Neural cell (in vitro differentiated cells): ENCODE data around the gene EIF3B. TPM values are rescaled to one million over a fixed set of nuclear protein-coding genes. Genes with fewer than 3 reads are reported as not detected.

Experiments used
- H2AFZ ChIP-seq: fragments of 200-600, 300-800 bp; sonication (generic), shearing (Covaris generic); 2 replicates; pipeline ENCODE4 v1.6.0; 2014; ENCODE audit warnings: low read depth, mild to moderate bottlenecking, antibody characterized with exemption, low read length, moderate library complexity
- H3F3A ChIP-seq: fragments of 200-600 bp; shearing (Covaris generic); 2 replicates; pipeline ENCODE4 v1.6.1; 2016; ENCODE audit warnings: mild to moderate bottlenecking, moderate library complexity, mixed read lengths, antibody characterized with exemption, low read length; ENCODE audit not compliant: insufficient read depth, poor library complexity, severe bottlenecking
- H3K27ac ChIP-seq: fragments of 200-600, 300-800 bp; sonication (generic), shearing (Covaris generic); 2 replicates; pipeline ENCODE4 v1.5.1; 2014; ENCODE audit warnings: mild to moderate bottlenecking, low read length, moderate library complexity
- H3K27me3 ChIP-seq: fragments of 300-800, 200-600 bp; sonication (generic), shearing (Covaris generic); 2 replicates; pipeline ENCODE4 v1.6.0; 2014; ENCODE audit warnings: mild to moderate bottlenecking, low read depth, low read length, moderate library complexity; ENCODE audit not compliant: insufficient read depth
- H3K36me3 ChIP-seq: fragments of 300-800, 200-600 bp; sonication (generic), shearing (Covaris generic); 2 replicates; pipeline ENCODE4 v1.5.1; 2014; ENCODE audit warnings: mild to moderate bottlenecking, antibody characterized with exemption, low read length, moderate library complexity; ENCODE audit not compliant: insufficient read depth
- H3K4me2 ChIP-seq: fragments of 300-800, 200-600 bp; sonication (generic), shearing (Covaris generic); 2 replicates; pipeline ENCODE4 v1.6.0; 2014; ENCODE audit warnings: mild to moderate bottlenecking, low read length
- H3K4me3 ChIP-seq: fragments of 300-800, 200-600 bp; sonication (generic), shearing (Covaris generic); 2 replicates; pipeline ENCODE4 v1.5.1; 2014; ENCODE audit warnings: mild to moderate bottlenecking, low read length, moderate library complexity
- H3K79me2 ChIP-seq: fragments of 200-600 bp; shearing (Covaris generic); replicated peaks from 2 replicates; pipeline ENCODE4 v1.6.0; 2014; ENCODE audit warnings: mild to moderate bottlenecking, low read length, moderate library complexity; ENCODE audit not compliant: insufficient read depth
- H3K9ac ChIP-seq: fragments of 300-800, 200-600 bp; sonication (generic), shearing (Covaris generic); 2 replicates; pipeline ENCODE4 v1.6.1; 2016; ENCODE audit warnings: mild to moderate bottlenecking, low read length, mixed read lengths
- H3K9me2 ChIP-seq: fragments of 200-600 bp; shearing (Covaris generic); 2 replicates; pipeline ENCODE4 v1.6.1; 2016; ENCODE audit warnings: mild to moderate bottlenecking, low read length, mixed read lengths; ENCODE audit not compliant: insufficient read depth
- H3K9me3 ChIP-seq: fragments of 200-600, 300-800 bp; sonication (generic), shearing (Covaris generic); 2 replicates; pipeline ENCODE4 v1.6.1; 2016; ENCODE audit warnings: mild to moderate bottlenecking, mixed run types, low read length, moderate library complexity, mixed read lengths
- H4K20me1 ChIP-seq: fragments of 200-600 bp; shearing (Covaris generic); 2 replicates; pipeline ENCODE4 v1.6.1; 2016; ENCODE audit warnings: mild to moderate bottlenecking, mixed run types; ENCODE audit not compliant: insufficient read depth
- EP300 ChIP-seq: fragments of 450-650 bp; conservative IDR thresholded peaks from 2 replicates; pipeline ENCODE4 v1.6.1; 2014; ENCODE audit warnings: antibody characterized with exemption, mild to moderate bottlenecking, moderate library complexity; ENCODE audit not compliant: poor library complexity, severe bottlenecking
- EZH2 ChIP-seq: fragments of 200-600, 300-800 bp; shearing (Covaris generic), sonication (generic); IDR thresholded peaks from 2 replicates; pipeline ENCODE4 v1.6.1; 2014; ENCODE audit warnings: antibody characterized with exemption, low read length, borderline replicate concordance, mild to moderate bottlenecking; ENCODE audit not compliant: insufficient read depth, poor library complexity, severe bottlenecking
- MXI1 ChIP-seq: fragments of 450-650 bp; conservative IDR thresholded peaks from 2 replicates; pipeline ENCODE4 v1.6.1; 2014; ENCODE audit warnings: antibody characterized with exemption, mild to moderate bottlenecking; ENCODE audit not compliant: poor library complexity, severe bottlenecking
- POLR2AphosphoS5 ChIP-seq: IDR thresholded peaks from 2 replicates; pipeline ENCODE4 v1.6.1; 2012
- RAD21 ChIP-seq: fragments of 450-650 bp; conservative IDR thresholded peaks from 2 replicates; pipeline ENCODE4 v1.6.1; 2014; ENCODE audit warnings: antibody characterized with exemption, mild to moderate bottlenecking, moderate library complexity
- SMC3 ChIP-seq: fragments of 450-650 bp; conservative IDR thresholded peaks from 2 replicates; pipeline ENCODE4 v1.6.1; 2014; ENCODE audit warnings: antibody characterized with exemption, mild to moderate bottlenecking, moderate library complexity; ENCODE audit not compliant: poor library complexity
- TAF1 ChIP-seq: IDR thresholded peaks from 2 replicates; pipeline ENCODE4 v1.6.1; 2012; ENCODE audit warnings: low read depth
- polyA plus RNA-seq: library from polyadenylated mRNA; depleted of rRNA; stranded (reverse); fragments of >200 nt; gene quantifications from 2 replicates; pipeline ENCODE4 v1.2.3, GENCODE V29; 2014
- TF ChIP-seq, protein P1 (sequence below): IDR thresholded peaks from 2 replicates; pipeline ENCODE4 v1.6.1; 2012; ENCODE audit warnings: borderline replicate concordance
- TF ChIP-seq, protein P2 (sequence below): fragments of 450-650 bp; IDR thresholded peaks from 2 replicates; pipeline ENCODE4 v1.5.1; 2014; ENCODE audit warnings: antibody characterized with exemption, mild to moderate bottlenecking, moderate library complexity; ENCODE audit not compliant: poor library complexity, severe bottlenecking

Gene EIF3B
- polyA plus RNA-seq, 1 donor from 2014 or later = 65.1 TPM

DNA sequence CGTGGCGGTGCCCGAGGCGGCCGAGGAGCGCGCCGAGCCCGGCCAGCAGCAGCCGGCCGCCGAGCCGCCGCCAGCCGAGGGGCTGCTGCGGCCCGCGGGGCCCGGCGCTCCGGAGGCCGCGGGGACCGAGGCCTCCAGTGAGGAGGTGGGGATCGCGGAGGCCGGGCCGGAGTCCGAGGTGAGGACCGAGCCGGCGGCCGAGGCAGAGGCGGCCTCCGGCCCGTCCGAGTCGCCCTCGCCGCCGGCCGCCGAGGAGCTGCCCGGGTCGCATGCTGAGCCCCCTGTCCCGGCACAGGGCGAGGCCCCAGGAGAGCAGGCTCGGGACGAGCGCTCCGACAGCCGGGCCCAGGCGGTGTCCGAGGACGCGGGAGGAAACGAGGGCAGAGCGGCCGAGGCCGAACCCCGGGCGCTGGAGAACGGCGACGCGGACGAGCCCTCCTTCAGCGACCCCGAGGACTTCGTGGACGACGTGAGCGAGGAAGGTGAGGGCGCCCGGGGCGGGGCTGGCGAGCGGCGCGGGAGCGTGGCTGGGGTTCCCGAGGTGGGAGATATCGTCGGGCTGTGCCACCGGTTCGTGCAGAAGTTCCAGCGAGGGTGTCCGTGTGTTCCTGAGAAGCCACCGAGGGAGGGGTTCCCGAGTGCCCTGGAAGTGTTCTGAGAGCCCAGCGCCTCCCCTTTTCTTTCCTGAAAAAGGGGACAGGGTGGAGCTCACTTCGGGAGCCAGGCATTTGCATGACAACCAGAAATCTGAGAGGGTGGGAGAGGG is 495 bp downstream of the EIF3B start:
- Histone ChIP-seq H3K27ac (peak overlapping the region; percentile 37), H4K20me1 (no peaks in the 10 kb centered on the region)

DNA sequence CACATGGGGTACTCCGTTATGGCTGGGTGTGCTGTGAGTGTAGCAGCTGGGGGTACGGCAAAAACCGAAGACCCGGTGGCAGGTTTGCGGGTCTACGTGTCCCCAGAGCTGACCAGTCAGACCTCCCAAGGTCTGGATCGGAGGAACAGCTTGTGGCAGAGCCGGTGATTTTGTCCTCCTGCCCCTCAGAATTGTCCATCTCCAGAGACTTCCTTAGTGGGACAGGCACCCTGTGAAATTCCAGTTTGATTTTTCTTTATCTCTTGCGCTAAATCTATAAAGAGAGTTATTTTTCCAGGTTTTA is 1.0 kb downstream of the EIF3B start:
- Histone ChIP-seq H3K9ac (peak overlapping the region; percentile 93), H3K4me3 (peak overlapping the region; percentile 95), H3K9me2 (no peaks in the 10 kb centered on the region), H3K9me3 (no peaks in the 10 kb centered on the region), H3K4me2 (peak overlapping the region; percentile 92), H3K27me3 (no peaks in the 10 kb centered on the region), H2AFZ (no peak overlapping the region), H3K79me2 (peaks cover 50% of the 10 kb centered on the region), H3F3A (no peaks in the 10 kb centered on the region), H3K36me3 (no peaks in the 10 kb centered on the region), H3K27ac (peak overlapping the region; percentile 37), H4K20me1 (no peaks in the 10 kb centered on the region)
- TF ChIP-seq EZH2 (no peak), EP300 (no peak), POLR2AphosphoS5 (no peak), TAF1 (no peak), SMC3 (no peak), MXI1 (no peak), RAD21 (no peak)
- TF ChIP-seq, protein P1, sequence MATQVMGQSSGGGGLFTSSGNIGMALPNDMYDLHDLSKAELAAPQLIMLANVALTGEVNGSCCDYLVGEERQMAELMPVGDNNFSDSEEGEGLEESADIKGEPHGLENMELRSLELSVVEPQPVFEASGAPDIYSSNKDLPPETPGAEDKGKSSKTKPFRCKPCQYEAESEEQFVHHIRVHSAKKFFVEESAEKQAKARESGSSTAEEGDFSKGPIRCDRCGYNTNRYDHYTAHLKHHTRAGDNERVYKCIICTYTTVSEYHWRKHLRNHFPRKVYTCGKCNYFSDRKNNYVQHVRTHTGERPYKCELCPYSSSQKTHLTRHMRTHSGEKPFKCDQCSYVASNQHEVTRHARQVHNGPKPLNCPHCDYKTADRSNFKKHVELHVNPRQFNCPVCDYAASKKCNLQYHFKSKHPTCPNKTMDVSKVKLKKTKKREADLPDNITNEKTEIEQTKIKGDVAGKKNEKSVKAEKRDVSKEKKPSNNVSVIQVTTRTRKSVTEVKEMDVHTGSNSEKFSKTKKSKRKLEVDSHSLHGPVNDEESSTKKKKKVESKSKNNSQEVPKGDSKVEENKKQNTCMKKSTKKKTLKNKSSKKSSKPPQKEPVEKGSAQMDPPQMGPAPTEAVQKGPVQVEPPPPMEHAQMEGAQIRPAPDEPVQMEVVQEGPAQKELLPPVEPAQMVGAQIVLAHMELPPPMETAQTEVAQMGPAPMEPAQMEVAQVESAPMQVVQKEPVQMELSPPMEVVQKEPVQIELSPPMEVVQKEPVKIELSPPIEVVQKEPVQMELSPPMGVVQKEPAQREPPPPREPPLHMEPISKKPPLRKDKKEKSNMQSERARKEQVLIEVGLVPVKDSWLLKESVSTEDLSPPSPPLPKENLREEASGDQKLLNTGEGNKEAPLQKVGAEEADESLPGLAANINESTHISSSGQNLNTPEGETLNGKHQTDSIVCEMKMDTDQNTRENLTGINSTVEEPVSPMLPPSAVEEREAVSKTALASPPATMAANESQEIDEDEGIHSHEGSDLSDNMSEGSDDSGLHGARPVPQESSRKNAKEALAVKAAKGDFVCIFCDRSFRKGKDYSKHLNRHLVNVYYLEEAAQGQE = no peak
- TF ChIP-seq, protein P2, sequence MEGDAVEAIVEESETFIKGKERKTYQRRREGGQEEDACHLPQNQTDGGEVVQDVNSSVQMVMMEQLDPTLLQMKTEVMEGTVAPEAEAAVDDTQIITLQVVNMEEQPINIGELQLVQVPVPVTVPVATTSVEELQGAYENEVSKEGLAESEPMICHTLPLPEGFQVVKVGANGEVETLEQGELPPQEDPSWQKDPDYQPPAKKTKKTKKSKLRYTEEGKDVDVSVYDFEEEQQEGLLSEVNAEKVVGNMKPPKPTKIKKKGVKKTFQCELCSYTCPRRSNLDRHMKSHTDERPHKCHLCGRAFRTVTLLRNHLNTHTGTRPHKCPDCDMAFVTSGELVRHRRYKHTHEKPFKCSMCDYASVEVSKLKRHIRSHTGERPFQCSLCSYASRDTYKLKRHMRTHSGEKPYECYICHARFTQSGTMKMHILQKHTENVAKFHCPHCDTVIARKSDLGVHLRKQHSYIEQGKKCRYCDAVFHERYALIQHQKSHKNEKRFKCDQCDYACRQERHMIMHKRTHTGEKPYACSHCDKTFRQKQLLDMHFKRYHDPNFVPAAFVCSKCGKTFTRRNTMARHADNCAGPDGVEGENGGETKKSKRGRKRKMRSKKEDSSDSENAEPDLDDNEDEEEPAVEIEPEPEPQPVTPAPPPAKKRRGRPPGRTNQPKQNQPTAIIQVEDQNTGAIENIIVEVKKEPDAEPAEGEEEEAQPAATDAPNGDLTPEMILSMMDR = no peak

More for the DNA sequence above, 495 bp downstream of the EIF3B start:
- TF ChIP-seq MXI1 = peak; percentile 48
- no peak for TF ChIP-seq TAF1
- H3K36me3 ChIP-seq = no peaks in the 10 kb centered on the region
- H2AFZ ChIP-seq = no peak overlapping the region
- H3K4me2 ChIP-seq = peak overlapping the region; percentile 92
- H3F3A ChIP-seq = no peaks in the 10 kb centered on the region
- peak overlapping the region; percentile 95 for H3K4me3 ChIP-seq
- peaks cover 48% of the 10 kb centered on the region for H3K79me2 ChIP-seq
- no peaks in the 10 kb centered on the region for H3K9me2 ChIP-seq
- H3K27me3 ChIP-seq = no peaks in the 10 kb centered on the region
- H3K9me3 ChIP-seq = no peaks in the 10 kb centered on the region
- H3K9ac ChIP-seq = peak overlapping the region; percentile 93
